T follicular helper cell (primary cell): ENCODE measurements around the gene TM9SF3.

Experiments used
- DNase-seq: peaks from one replicate; pipeline ENCODE4 v3.0.0-alpha.2; 2020; ENCODE audit warnings: low read depth
- total RNA-seq, 2 experiments: gene quantifications; one replicate each; lab custom pipeline; 2026; lab: John Stamatoyannopoulos, UW

Gene TM9SF3
- 237 to 249 reads per million in 2 experiments for total RNA-seq

DNA sequence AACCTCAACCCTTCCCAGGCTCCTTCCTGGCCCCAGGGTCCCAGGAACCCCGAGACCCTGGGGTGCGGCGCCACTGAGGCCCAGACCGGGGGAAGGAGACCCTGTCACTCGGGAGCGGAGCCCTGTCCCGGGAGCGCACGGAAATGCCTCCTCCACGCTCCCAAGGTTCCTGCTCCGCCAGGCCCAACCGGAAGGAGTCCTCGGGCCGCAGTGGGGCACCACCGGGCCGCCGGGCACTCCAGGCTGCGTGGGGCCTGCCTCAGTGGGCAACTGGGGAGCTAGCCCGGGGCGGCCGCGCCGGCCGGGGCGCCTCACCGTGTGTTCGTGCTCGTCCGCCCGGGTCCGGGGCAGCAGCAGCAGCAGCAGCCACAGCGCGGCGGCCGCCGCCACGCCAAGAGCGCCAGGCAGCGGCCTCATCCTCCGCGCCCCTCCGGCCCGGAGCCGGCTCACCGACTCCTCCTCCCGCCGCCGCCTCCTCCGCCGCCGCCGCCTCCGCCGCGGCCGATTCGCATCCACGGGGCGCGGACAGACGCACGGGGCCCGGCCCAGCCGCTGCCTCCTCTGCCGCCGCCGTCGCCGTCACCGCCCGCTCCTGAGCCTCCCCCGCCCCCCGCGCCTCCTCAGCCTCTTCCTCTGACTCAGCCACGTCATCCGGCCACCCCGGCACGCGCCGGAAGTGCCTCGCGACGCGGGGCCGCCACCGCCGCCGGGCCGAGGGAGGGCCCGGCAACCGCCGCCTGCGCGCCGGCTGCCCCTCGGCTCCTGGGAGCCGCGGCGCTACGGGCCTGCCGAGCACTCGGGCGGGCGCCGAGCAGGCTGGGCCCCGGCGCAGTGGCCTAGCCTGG, at the start of gene TM9SF3:
Gene TM9SF3 (minus strand): TSS at position 594 of the 845 bp plus-strand sequence. CDS start 177 bp downstream, at position 417.
- DNase-seq = peak; percentile 88

GRCh38 chr10:96636551-96636950, 49.7 kb upstream of the TM9SF3 start:
- DNase-seq = no peak

DNA sequence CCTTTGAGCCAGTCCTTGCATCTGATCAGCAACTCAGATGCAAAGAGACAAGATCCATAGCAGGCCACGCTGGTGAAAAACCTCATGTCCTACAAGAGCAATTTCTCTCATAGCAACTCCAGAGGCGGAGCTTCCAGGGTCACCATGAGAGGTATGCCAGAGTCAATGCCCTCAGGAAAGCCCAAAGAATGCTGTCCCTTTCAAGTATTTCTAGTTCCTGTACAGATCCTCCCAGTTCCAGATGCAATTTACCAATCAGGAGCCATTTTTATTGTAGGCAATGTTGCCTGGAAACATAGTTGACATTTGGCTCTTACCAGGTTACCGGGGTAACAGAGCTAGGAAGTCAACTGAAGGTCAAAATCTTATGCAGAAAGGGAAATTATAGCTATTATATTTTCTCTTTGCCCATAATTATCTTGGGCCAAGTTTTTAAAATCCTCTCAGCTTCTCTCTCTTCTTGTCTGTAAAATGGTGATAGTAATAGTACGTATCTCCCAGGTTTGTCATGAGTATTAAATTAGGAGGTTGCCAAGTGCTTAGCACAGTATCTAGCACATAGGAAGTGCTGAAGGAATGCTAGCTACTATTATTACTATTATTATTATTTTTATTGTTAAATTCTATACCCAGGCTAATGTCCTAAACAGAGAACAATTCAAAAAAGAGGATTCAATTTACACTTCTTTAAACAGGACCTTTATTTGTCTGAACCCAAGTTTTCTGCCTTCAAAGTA, 46.3 kb upstream of the TM9SF3 start:
- no peak for DNase-seq

DNA sequence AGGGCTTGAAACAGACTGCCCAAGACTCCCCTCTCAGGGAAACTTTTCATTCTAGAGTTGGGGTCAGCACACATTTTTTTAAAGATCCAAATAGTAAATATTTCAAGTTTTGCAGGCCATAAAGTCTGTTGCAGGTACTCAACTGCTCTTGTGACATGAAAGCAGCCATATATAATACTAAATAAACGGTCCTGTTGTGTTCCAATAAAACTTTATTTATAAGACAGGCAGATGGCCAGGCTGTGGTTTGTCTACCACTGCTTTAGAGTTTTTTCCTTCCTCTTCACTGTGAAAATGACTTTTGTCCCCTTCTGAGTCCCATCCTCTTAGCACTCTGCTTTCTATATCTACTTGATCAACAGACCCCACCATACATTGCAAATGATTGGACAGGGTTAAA, 40.5 kb upstream of the TM9SF3 start:
- no peak for DNase-seq

DNA sequence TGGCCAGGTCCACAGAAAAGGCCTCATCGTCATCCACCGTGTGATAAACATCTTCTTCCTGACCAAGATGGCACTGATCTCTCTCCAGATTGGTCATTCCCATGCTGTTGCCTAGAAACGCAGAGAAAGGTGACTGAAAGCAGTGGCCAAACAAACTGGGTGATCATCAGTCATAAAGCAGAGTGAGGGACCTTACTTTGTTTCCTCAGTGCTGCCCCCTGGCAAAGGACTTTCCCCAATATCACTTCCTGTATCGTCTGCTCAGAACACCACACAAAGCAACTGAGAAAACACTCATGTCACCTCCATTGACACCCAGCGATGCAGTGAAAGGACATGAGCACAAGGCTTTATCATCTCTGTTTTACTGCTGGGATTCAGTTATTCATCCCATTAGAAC, 40.0 kb upstream of the TM9SF3 start:
- DNase-seq = no peak

DNA sequence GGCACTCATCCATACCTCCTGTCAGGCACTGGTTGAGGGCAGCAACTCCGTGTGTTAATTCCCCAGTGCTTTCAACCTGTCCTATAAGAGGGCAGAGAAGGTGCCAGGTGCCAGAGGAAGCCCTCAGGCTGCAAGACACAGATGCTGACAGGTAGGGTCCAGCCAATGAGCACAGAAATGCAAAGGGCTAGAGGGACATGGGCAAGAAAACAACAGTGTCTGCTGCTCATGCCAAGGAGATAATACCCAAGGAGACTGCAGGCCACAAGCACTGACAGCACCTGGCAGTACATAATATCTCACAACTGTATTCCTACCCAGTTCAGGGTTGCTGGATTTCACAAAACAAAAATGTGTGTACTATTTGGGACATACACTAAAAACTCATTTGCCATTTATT, 38.4 kb upstream of the TM9SF3 start:
- no peak for DNase-seq

- no peak for DNase-seq
Observed at GRCh38 chr10:96622013-96622787, 35.4 kb upstream of the TM9SF3 start.

- DNase-seq = no peak
Observed at GRCh38 chr10:96619796-96620773, 33.3 kb upstream of the TM9SF3 start.

- DNase-seq = no peak
Observed at GRCh38 chr10:96619120-96619519, 32.3 kb upstream of the TM9SF3 start.

- no peak for DNase-seq
Observed at GRCh38 chr10:96618653-96619052, 31.8 kb upstream of the TM9SF3 start.

- no peak for DNase-seq
Observed at GRCh38 chr10:96616961-96617360, 30.1 kb upstream of the TM9SF3 start.

GRCh38 chr10:96614515-96614914, 27.7 kb upstream of the TM9SF3 start:
- DNase-seq = no peak

DNA sequence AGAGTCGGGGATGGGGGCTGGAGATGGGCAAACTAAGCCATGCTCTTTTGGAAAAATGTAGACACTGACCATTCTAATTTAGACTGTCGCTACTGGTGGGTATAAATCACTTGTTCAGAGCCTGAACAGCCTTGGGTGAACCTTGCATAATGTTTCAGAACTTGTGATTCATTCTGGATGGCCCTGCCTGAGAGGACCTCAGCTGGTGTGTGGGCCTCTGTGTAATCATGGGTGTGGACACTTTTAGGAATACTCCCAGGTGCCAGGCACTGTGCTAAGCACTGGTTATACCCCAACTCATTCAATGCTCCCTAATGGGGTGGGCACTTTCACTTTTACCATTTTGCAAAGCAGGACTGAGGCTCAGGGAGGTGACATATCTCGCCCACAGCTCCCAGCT, 26.8 kb upstream of the TM9SF3 start:
- DNase-seq = no peak

DNA sequence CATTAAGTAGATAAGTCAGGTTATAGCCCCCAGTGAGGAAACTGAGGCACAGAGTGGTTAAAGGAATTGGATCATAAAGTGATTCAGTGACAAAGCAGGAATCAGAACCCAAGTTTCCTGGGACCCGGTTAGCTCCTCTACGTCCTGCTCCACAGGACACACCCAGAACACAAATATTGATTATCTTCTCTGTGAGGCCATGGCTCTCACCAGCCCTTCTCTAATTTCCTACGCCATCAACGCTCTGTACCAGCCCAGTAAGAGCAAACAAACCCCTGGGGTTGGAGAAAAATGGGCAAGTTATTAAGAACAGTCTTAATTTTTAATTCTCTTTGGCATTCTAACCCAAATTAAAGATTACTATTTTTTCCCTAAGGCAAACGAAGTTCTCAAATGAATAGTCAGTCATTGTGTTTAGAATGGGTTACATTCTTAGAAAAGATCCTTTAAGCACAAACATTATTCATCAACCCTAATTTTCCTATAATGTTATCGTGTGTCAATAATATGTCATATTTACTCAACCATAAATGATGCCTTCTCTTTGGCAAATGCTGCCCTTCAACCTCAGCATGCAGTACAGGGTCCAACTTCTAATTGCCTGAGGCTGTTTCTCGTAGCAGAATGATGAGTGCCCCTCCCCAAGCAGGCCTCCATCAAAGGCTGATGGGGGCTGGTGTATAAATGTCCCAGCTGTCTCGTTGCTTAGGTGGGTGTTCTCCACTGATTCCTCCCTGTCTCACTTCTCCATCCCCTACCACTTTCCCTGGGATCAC, 25.4 kb upstream of the TM9SF3 start:
- DNase-seq = no peak

- DNase-seq = no peak
Observed at GRCh38 chr10:96610817-96611216, 24.0 kb upstream of the TM9SF3 start.

- DNase-seq = no peak
Observed at GRCh38 chr10:96609510-96609909, 22.7 kb upstream of the TM9SF3 start.

- DNase-seq = no peak
Observed at GRCh38 chr10:96608805-96609204, 22.0 kb upstream of the TM9SF3 start.

DNA sequence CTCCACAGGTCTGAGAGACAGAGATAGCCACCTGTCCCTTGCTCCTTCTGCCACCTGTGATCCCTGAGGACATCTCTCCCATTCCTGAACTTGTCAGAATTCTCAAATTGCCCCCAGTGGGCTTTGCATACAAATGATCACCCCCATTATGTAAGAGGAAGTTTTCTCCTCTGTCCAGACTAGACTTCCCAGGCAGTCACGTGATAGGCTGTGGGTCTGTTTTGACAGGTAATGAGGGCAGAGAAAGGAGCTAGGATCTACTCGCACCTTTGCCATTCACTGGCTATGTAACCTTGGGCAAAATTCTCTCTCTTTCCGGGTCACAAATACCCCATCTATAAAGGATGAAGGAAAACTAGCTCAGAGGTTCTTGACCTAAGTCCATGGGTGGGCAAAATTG, 21.4 kb upstream of the TM9SF3 start:
- no peak for DNase-seq

DNA sequence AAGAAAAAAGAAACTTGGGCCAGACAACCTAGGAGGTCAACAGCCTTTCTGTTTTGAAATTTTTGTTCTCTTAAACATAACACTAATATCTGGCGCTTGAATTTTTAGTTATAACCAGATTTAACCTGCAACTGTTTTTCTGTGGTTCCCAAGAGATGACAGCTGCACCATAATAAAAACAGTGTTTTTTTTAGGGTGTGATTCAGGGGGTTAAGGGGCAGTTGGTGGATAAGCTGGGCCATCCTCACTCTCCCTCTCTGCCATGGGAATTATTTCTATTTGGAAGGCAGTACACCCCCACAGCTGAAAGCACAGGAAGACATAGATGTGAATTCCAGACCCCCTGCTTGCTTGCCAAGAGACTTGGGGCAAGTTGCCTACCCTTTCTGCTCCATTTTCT, 20.1 kb upstream of the TM9SF3 start:
- no peak for DNase-seq

DNA sequence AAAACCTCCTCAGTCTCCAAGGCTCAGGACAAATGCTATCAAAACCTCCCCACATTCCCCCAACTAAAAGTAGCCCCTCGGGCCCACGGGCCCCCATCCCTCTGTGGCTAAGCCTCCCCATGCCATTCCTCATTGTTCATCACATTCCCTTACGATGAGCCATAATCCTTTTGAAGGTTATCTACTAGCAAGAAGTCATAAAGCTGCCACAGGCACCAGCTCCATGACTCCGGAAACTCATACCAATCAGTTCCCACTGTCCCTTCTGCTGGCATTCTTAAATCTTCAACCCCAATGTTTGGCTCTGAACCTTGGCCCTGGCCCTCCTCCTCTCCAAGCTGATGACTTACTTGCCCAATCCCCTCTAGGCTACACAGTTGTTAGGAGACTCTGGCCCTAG, 19.4 kb upstream of the TM9SF3 start:
- DNase-seq = no peak
